Astrocyte (in vitro differentiated cells and primary cell): ENCODE data around the gene TCAF1.
"Not testable (repeated sequence)": the region's sequence is repeated elsewhere in the genome, so short reads cannot be mapped to it uniquely, and the experiment has no call there.

Experiments used
- EZH2 ChIP-seq: IDR thresholded peaks from 2 replicates; pipeline ENCODE4 v1.6.1; 2012; ENCODE audit warnings: mild to moderate bottlenecking, low read length, inconsistent platforms; ENCODE audit not compliant: insufficient read depth
- TF ChIP-seq, protein P1 (sequence below): IDR thresholded peaks from 2 replicates; pipeline ENCODE4 v1.5.1; 2011; ENCODE audit warnings: low read depth, mild to moderate bottlenecking, inconsistent platforms, low read length, moderate library complexity; ENCODE audit not compliant: insufficient read depth

- TF ChIP-seq, protein P1, sequence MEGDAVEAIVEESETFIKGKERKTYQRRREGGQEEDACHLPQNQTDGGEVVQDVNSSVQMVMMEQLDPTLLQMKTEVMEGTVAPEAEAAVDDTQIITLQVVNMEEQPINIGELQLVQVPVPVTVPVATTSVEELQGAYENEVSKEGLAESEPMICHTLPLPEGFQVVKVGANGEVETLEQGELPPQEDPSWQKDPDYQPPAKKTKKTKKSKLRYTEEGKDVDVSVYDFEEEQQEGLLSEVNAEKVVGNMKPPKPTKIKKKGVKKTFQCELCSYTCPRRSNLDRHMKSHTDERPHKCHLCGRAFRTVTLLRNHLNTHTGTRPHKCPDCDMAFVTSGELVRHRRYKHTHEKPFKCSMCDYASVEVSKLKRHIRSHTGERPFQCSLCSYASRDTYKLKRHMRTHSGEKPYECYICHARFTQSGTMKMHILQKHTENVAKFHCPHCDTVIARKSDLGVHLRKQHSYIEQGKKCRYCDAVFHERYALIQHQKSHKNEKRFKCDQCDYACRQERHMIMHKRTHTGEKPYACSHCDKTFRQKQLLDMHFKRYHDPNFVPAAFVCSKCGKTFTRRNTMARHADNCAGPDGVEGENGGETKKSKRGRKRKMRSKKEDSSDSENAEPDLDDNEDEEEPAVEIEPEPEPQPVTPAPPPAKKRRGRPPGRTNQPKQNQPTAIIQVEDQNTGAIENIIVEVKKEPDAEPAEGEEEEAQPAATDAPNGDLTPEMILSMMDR = not testable (repeated sequence)
- not testable (repeated sequence) for TF ChIP-seq EZH2
Measured at GRCh38 chr7:143840062-143840461, 61.9 kb downstream of the TCAF1 start.
